K562 (cell line): ENCODE results near the gene KIF5A. TPM values are rescaled to one million over a fixed set of nuclear protein-coding genes. Genes with fewer than 3 reads are reported as not detected.
A peak's percentile ranks its signal among the peaks of the same experiment; 100 is the strongest.

Source experiments
- ATAC-seq: fragments of 200-7000 bp; cut with Tn5 transposase; 3 replicates; pipeline ENCODE4 v1.9.1; 2020; ENCODE audit warnings: moderate library complexity
- BruUV-seq: library from RNA; stranded (reverse); fragments of 400-500 nt; replicated peaks from 2 replicates; lab custom pipeline; 2021; lab: Mats Ljungman, UMichigan
- CTCF ChIA-PET: fragments of 300-600 bp; formaldehyde crosslinking; extraction: SDS; loops from one replicate; lab custom pipeline; 2021; ENCODE audit warnings: low intra/inter-chr PET ratio; lab: Yijun Ruan, JAX
- POLR2A ChIA-PET: fragments of 300-600, 350-650 bp; sonication (Branson Sonifier 250); formaldehyde crosslinking; extraction: SDS; loops from one replicate; lab custom pipeline; 2021; ENCODE audit warnings: antibody characterized with exemption, inconsistent platforms; lab: Yijun Ruan, JAX
- DNase-seq, 4 experiments: peaks; one replicate each; pipeline versions ENCODE4 v3.0.0 to v3.0.0-alpha.2; 2011 to 2018; ENCODE audit warnings: low spot score in 3 of 4, mixed read lengths in 3 of 4; ENCODE audit errors: extremely low read depth in 1 of 4
- FAIRE-seq: peaks from 2 replicates; lab custom pipeline; 2011; peaks lifted over from hg19 to GRCh38; lab: Jason Lieb, UNC
- H2AFZ ChIP-seq: 2 replicates; pipeline ENCODE4 v1.6.0; 2011; ENCODE audit warnings: low read depth, low read length, control low read depth, inconsistent platforms
- H3K27ac ChIP-seq: fragments of 200-600 bp; 3 replicates; pipeline ENCODE4 v1.8.0; 2011; ENCODE audit warnings: low read depth, mild to moderate bottlenecking, control low read depth, inconsistent platforms, low read length, moderate library complexity, mixed read lengths; ENCODE audit errors: extremely low read depth
- H3K27me3 ChIP-seq, 2 experiments: fragments of 300-600 bp in 1 of 2; 2 replicates in 1 of 2; 3 replicates in 1 of 2; pipeline versions ENCODE4 v1.6.0 to v1.8.0; 2011; ENCODE audit warnings: inconsistent platforms in 2 of 2, low read length in 2 of 2, mild to moderate bottlenecking in 1 of 2, mixed read lengths in 1 of 2, moderate library complexity in 1 of 2; ENCODE audit not compliant: control insufficient read depth in 2 of 2, insufficient read depth in 2 of 2
- H3K36me3 ChIP-seq: fragments of 300-600 bp; 3 replicates; pipeline ENCODE4 v1.8.0; 2011; ENCODE audit warnings: mild to moderate bottlenecking, low read length, inconsistent platforms; ENCODE audit not compliant: control insufficient read depth, insufficient read depth
- H3K4me1 ChIP-seq, 2 experiments: fragments of 200-600 bp in 1 of 2; replicated peaks in 1 of 2; 2 replicates in 1 of 2; 3 replicates in 1 of 2; pipeline versions ENCODE4 v1.5.1 to v1.8.0; 2011; ENCODE audit warnings: inconsistent platforms in 2 of 2, low read length in 2 of 2, mild to moderate bottlenecking in 1 of 2, mixed read lengths in 1 of 2, moderate library complexity in 1 of 2; ENCODE audit not compliant: control insufficient read depth in 2 of 2, insufficient read depth in 2 of 2
- H3K4me2 ChIP-seq: 2 replicates; pipeline ENCODE4 v1.6.1; 2011; ENCODE audit warnings: low read length, control low read depth, inconsistent platforms, mixed read lengths; ENCODE audit not compliant: insufficient read depth
- H3K4me3 ChIP-seq: fragments of 200-600 bp; sonication (generic), shearing (Covaris generic); 2 replicates; pipeline ENCODE4 v1.5.1; 2016; ENCODE audit warnings: control low read depth, inconsistent platforms
- H3K79me2 ChIP-seq: fragments of 200-600 bp; 3 replicates; pipeline ENCODE4 v1.8.0; 2011; ENCODE audit warnings: low read length, inconsistent platforms; ENCODE audit not compliant: control insufficient read depth, insufficient read depth
- H3K9ac ChIP-seq, 2 experiments: 2 replicates each; pipeline versions ENCODE4 v1.6.0 to v1.6.1; 2011; ENCODE audit warnings: low read depth in 2 of 2, low read length in 2 of 2, control low read depth in 1 of 2, inconsistent platforms in 1 of 2, mild to moderate bottlenecking in 1 of 2, mixed read lengths in 1 of 2; ENCODE audit not compliant: insufficient read depth in 1 of 2
- H3K9me1 ChIP-seq: one replicate; pipeline ENCODE4 v1.6.0; 2011; ENCODE audit warnings: inconsistent platforms, mild to moderate bottlenecking, low read length, moderate library complexity; ENCODE audit not compliant: control insufficient read depth, insufficient read depth
- H3K9me3 ChIP-seq: replicated peaks from 2 replicates; pipeline ENCODE4 v1.5.1; 2011; ENCODE audit warnings: low read depth, low read length, inconsistent platforms; ENCODE audit not compliant: control insufficient read depth, insufficient read depth
- H4K20me1 ChIP-seq: replicated peaks from 2 replicates; pipeline ENCODE4 v1.6.1; 2011; ENCODE audit warnings: low read length, inconsistent platforms, mixed read lengths; ENCODE audit not compliant: control insufficient read depth, insufficient read depth
- BMI1 ChIP-seq: fragments of 150-350 bp; IDR thresholded peaks from 2 replicates; pipeline ENCODE4 v1.6.1; 2014; ENCODE audit warnings: low read length
- DEAF1 ChIP-seq: fragments of 450-650 bp; formaldehyde crosslinking; IDR thresholded peaks from 2 replicates; pipeline ENCODE4 v1.4.0; 2020; ENCODE audit warnings: mild to moderate bottlenecking, moderate library complexity
- ELK3 ChIP-seq: fragments of 450-650 bp; formaldehyde crosslinking; IDR thresholded peaks from 2 replicates; pipeline ENCODE4 v1.4.0; 2020; ENCODE audit warnings: mild to moderate bottlenecking
- PTBP1 ChIP-seq: fragments of 200-400 bp; formaldehyde crosslinking; IDR thresholded peaks from 2 replicates; pipeline ENCODE4 v1.6.1; 2017; ENCODE audit warnings: low read depth, low read length
- WGBS: fragments of 100-300 bp; shearing (Covaris generic); methylation state at CpG from one replicate; pipeline ENCODE4 v1.1.6; 2016; ENCODE audit warnings: low coverage, mixed read lengths; ENCODE audit not compliant: insufficient coverage; ENCODE audit errors: missing lambda C conversion rate; 5-methylcytosine and 5-hydroxymethylcytosine counted together
- in situ Hi-C: fragments of 300-500 bp; cut with MboI; formaldehyde crosslinking; loops from 4 replicates; pipeline ENCODE4 v1.15.0; 2018; ENCODE audit warnings: inconsistent platforms, mixed read lengths
- intact Hi-C: fragments of 100-400 bp; cut with micrococcal nuclease; formaldehyde crosslinking; loops from 2 replicates; pipeline ENCODE4 v1.14.2; 2022
- polyA plus RNA-seq, 8 experiments: library from polyadenylated mRNA; depleted of rRNA in 4 of 8; stranded (reverse) in 5 of 8; unstranded in 3 of 8; fragments of >200 nt; fragmentation: Nextera tagmentation in 2 of 8; fragmentation: Illumina TruSeq in 1 of 8; extraction: Ambion mirVana in 2 of 8; extraction: Trizol in 1 of 8; gene quantifications; 2 replicates each; pipeline versions ENCODE4 v1.2.1 to v1.2.3, GENCODE V29; 2011 to 2014; ENCODE audit warnings: inconsistent platforms in 1 of 8, missing spikeins in 1 of 8
- total RNA-seq, 7 experiments: library from RNA; depleted of rRNA in 6 of 7; stranded (reverse); fragments of >200 nt in 6 of 7; fragmentation: Illumina TruSeq in 2 of 7; extraction: Trizol in 2 of 7; gene quantifications; 2 replicates each; pipeline versions ENCODE4 v1.2.1 to v1.2.3, GENCODE V29; 2011 to 2021; ENCODE audit warnings: low replicate concordance in 1 of 7
- TF ChIP-seq, protein P1 (sequence below), 2 experiments: fragments of 200-800 bp in 1 of 2; sonication (Bioruptor generic) in 1 of 2; sonication (generic) in 1 of 2; formaldehyde crosslinking in 1 of 2; IDR thresholded peaks in 1 of 2; conservative IDR thresholded peaks in 1 of 2; 2 replicates each; pipeline versions ENCODE4 v1.5.0 to v1.6.1; 2016 to 2020; ENCODE audit warnings: missing compliant biosample characterization in 1 of 2, missing genetic modification characterization in 1 of 2, missing genetic modification reagents in 1 of 2
- TF ChIP-seq, protein P2 (sequence below): sonication (generic); formaldehyde crosslinking; IDR thresholded peaks from 2 replicates; pipeline ENCODE4 v1.9.0; 2022; ENCODE audit warnings: mild to moderate bottlenecking, missing genetic modification reagents

KIF5A gene
- total and polyA plus RNA-seq, 9 of the 15 experiments (the other 6 are each of a cell fraction or from before 2014, with no cell fraction given): 3.4 to 17.7 (median 8.0) TPM

DNA sequence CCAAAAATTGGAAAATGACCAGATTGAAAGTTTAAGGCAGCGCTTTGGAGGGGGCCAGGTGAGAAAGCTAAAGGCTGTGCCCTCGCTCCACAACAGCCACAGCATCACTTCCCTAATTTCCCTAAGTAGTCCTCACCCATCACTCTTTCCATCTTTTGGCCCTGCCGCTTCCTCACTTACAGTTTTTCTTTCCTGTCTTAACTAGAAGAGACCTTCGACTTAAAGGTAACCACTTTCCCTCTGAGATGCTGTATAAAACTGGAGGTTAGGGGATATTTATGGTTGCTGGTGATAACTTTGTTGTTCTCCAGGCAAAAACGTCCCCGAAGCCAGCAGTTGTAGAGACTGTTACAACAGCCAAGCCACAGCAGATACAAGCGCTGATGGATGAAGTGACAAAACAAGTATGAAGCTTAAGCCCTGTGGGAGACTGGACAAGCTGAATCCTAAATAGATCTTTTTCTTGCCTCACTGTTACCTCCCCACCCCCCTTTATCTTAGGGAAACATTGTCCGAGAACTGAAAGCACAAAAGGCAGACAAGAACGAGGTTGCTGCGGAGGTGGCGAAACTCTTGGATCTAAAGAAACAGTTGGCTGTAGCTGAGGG lies 33.8 kb upstream of the KIF5A start:
- Histone ChIP-seq H3K9me1 (peaks cover 7% of the 10 kb centered on the region), H3K4me2 (0 out of 2 replicates have a peak overlapping the region, but pooled peaks have one; percentile 9), H3K9me3 (no peaks in the 10 kb centered on the region), H3K4me3 (no peak overlapping the region), H4K20me1 (peaks cover 52% of the 10 kb centered on the region), H2AFZ (no peak overlapping the region), H3K4me1 (peaks cover 6 to 21% of the 10 kb centered on the region in 2 experiments), H3K27ac (peak overlapping the region; percentile 59; the same call in 1 of the 3 replicates), H3K9ac (no peak overlapping the region), H3K27me3 (no peaks in the 10 kb centered on the region), H3K79me2 (peaks cover 41% of the 10 kb centered on the region), H3K36me3 (peaks cover 88% of the 10 kb centered on the region)
- in situ Hi-C loops (no loop called here), intact Hi-C loops (no loop called here)
- ChIA-PET CTCF (no interaction called here), POLR2A (interaction anchor here (0.7 to 10.1 kb wide), 23 partner anchors 8 to 271 kb away, joined by 3 to 184 read pairs (median 4); partner anchors contain the start of genes ARHGEF25 and DCTN2)
- TSS peak; percentile 26 for BruUV-seq
- DNase-seq: peak in 1 of 4 experiments; percentile 48
- FAIRE-seq: no peak
- WGBS: 55% methylated on average over 11 of the region's 11 CpGs
- ATAC-seq: peak; percentile 7
- peak; percentile 50 for TF ChIP-seq DEAF1 (CRISPR knock-in tag)
- TF ChIP-seq, protein P1, sequence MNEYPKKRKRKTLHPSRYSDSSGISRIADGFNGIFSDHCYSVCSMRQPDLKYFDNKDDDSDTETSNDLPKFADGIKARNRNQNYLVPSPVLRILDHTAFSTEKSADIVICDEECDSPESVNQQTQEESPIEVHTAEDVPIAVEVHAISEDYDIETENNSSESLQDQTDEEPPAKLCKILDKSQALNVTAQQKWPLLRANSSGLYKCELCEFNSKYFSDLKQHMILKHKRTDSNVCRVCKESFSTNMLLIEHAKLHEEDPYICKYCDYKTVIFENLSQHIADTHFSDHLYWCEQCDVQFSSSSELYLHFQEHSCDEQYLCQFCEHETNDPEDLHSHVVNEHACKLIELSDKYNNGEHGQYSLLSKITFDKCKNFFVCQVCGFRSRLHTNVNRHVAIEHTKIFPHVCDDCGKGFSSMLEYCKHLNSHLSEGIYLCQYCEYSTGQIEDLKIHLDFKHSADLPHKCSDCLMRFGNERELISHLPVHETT (CRISPR knock-in tag; conservative IDR thresholded peaks at IDR 0.05 in 1 of 2, IDR thresholded peaks at IDR 0.05 in 1 of 2): no peak
- no peak for TF ChIP-seq BMI1
- TF ChIP-seq, protein P2, sequence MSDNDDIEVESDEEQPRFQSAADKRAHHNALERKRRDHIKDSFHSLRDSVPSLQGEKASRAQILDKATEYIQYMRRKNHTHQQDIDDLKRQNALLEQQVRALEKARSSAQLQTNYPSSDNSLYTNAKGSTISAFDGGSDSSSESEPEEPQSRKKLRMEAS: no peak
- no peak for TF ChIP-seq PTBP1
- 0 out of 2 replicates have a peak, but pooled peaks have one; percentile 38 for TF ChIP-seq ELK3 (CRISPR knock-in tag)
